HepG2 (cell line): ENCODE measurements around the gene SLC25A33. TPM values are rescaled to one million over a fixed set of nuclear protein-coding genes. Genes with fewer than 3 reads are reported as not detected.

Experiments
- AKAP8 ChIP-seq: sonication (generic); formaldehyde crosslinking; IDR thresholded peaks from 2 replicates; pipeline ENCODE4 v1.5.1; 2020; ENCODE audit warnings: mild to moderate bottlenecking, missing genetic modification reagents
- ARNTL ChIP-seq: sonication (generic); formaldehyde crosslinking; IDR thresholded peaks from 2 replicates; pipeline ENCODE4 v1.4.0; 2020; ENCODE audit warnings: mild to moderate bottlenecking, missing genetic modification reagents
- CEBPG ChIP-seq: IDR thresholded peaks from 2 replicates; pipeline ENCODE4 v1.6.1; 2016
- CENPT ChIP-seq: sonication (generic); formaldehyde crosslinking; IDR thresholded peaks from 2 replicates; pipeline ENCODE4 v1.8.0; 2022; ENCODE audit warnings: low read depth, mild to moderate bottlenecking, moderate library complexity, missing genetic modification reagents
- DNMT3B ChIP-seq: conservative IDR thresholded peaks from 2 replicates; pipeline ENCODE4 v1.6.1; 2016; ENCODE audit warnings: missing biosample characterization, control low read depth
- ERF ChIP-seq: IDR thresholded peaks from 2 replicates; pipeline ENCODE4 v1.6.1; 2018; ENCODE audit warnings: missing biosample characterization, missing genetic modification reagents
- GATA4 ChIP-seq: sonication (generic); IDR thresholded peaks from 2 replicates; pipeline ENCODE4 v1.6.1; 2016; ENCODE audit warnings: antibody characterized with exemption, low read depth, borderline replicate concordance
- SRF ChIP-seq: IDR thresholded peaks from 2 replicates; pipeline ENCODE4 v1.6.1; 2011; ENCODE audit warnings: mild to moderate bottlenecking, low read depth, low read length, moderate library complexity
- TARDBP ChIP-seq: sonication (generic); formaldehyde crosslinking; IDR thresholded peaks from 2 replicates; pipeline ENCODE4 v1.8.0; 2022; ENCODE audit warnings: mild to moderate bottlenecking, missing genetic modification reagents
- YEATS2 ChIP-seq: sonication (generic); formaldehyde crosslinking; IDR thresholded peaks from 2 replicates; pipeline ENCODE4 v1.4.0; 2020; ENCODE audit warnings: missing genetic modification reagents, borderline replicate concordance
- ZBTB37 ChIP-seq: sonication (generic); formaldehyde crosslinking; IDR thresholded peaks from 2 replicates; pipeline ENCODE4 v1.4.0; 2020; ENCODE audit warnings: mild to moderate bottlenecking, missing genetic modification reagents
- ZFP36L2 ChIP-seq: sonication (generic); formaldehyde crosslinking; IDR thresholded peaks from 2 replicates; pipeline ENCODE4 v1.4.0; 2020; ENCODE audit warnings: missing genetic modification reagents
- ZNF30 ChIP-seq: sonication (generic); formaldehyde crosslinking; IDR thresholded peaks from 2 replicates; pipeline ENCODE4 v1.5.0; 2020; ENCODE audit warnings: mild to moderate bottlenecking, missing genetic modification reagents
- ZNF607 ChIP-seq: sonication (generic); formaldehyde crosslinking; IDR thresholded peaks from 2 replicates; pipeline ENCODE4 v1.5.1; 2020; ENCODE audit warnings: missing genetic modification reagents, mild to moderate bottlenecking, borderline replicate concordance
- ZNF749 ChIP-seq: sonication (generic); formaldehyde crosslinking; IDR thresholded peaks from 2 replicates; pipeline ENCODE4 v1.8.0; 2022; ENCODE audit warnings: mild to moderate bottlenecking, missing genetic modification reagents, moderate library complexity, borderline replicate concordance
- ZUFSP ChIP-seq: sonication (generic); formaldehyde crosslinking; IDR thresholded peaks from 2 replicates; pipeline ENCODE4 v1.9.0; 2021; ENCODE audit warnings: missing genetic modification reagents, mild to moderate bottlenecking, borderline replicate concordance
- polyA plus RNA-seq, 8 experiments: library from polyadenylated mRNA; depleted of rRNA in 3 of 8; stranded (reverse) in 7 of 8; unstranded in 1 of 8; fragments of >200 nt; fragmentation: Illumina TruSeq in 4 of 8; extraction: Trizol in 4 of 8; gene quantifications; 2 replicates each; pipeline versions ENCODE4 v1.2.1 to v1.2.3, GENCODE V29; 2011 to 2016; ENCODE audit warnings: low read depth in 4 of 8, missing spikeins in 1 of 8, mixed read lengths in 1 of 8; ENCODE audit not compliant: insufficient read depth in 1 of 8
- total RNA-seq, 5 experiments: library from RNA; depleted of rRNA; stranded (reverse); fragments of >200 nt; fragmentation: Illumina TruSeq; extraction: Trizol; gene quantifications; 2 replicates each; pipeline ENCODE4 v1.2.3, GENCODE V29; 2016; ENCODE audit warnings: low read depth in 1 of 5
- TF ChIP-seq, protein P1 (sequence below), 2 experiments: fragments of 450-650 bp in 1 of 2; sonication (generic) in 1 of 2; formaldehyde crosslinking; IDR thresholded peaks; 2 replicates each; pipeline versions ENCODE4 v1.5.0 to v1.8.0; 2020 to 2022; ENCODE audit warnings: mild to moderate bottlenecking in 1 of 2, missing genetic modification reagents in 1 of 2
- TF ChIP-seq, protein P2 (sequence below): sonication (generic); formaldehyde crosslinking; IDR thresholded peaks from 2 replicates; pipeline ENCODE4 v1.5.0; 2020; ENCODE audit warnings: mild to moderate bottlenecking, missing genetic modification reagents, borderline replicate concordance
- TF ChIP-seq, protein P3 (sequence below): sonication (generic); formaldehyde crosslinking; conservative IDR thresholded peaks from 2 replicates; pipeline ENCODE4 v1.4.0; 2020; ENCODE audit warnings: mild to moderate bottlenecking, missing genetic modification reagents, moderate library complexity

The SLC25A33 gene
- total and polyA plus RNA-seq, 2 of the 13 experiments (the other 11 are each of a cell fraction or from before 2014, with no cell fraction given): 15.4 to 50.3 TPM

GRCh38 chr1:9557624-9558023, 18.4 kb downstream of the SLC25A33 start (continued):
- no peak for TF ChIP-seq ZUFSP (CRISPR knock-in tag)
- TF ChIP-seq ZBTB37 (CRISPR knock-in tag): no peak
- TF ChIP-seq DNMT3B (CRISPR knock-in tag): no peak
- no peak for TF ChIP-seq YEATS2
- no peak for TF ChIP-seq ZFP36L2
- no peak for TF ChIP-seq GATA4
- TF ChIP-seq AKAP8 (CRISPR knock-in tag): no peak
- TF ChIP-seq ERF (CRISPR knock-in tag): peak; percentile 31; the same call in 1 of the 2 replicates
- TF ChIP-seq, protein P1, sequence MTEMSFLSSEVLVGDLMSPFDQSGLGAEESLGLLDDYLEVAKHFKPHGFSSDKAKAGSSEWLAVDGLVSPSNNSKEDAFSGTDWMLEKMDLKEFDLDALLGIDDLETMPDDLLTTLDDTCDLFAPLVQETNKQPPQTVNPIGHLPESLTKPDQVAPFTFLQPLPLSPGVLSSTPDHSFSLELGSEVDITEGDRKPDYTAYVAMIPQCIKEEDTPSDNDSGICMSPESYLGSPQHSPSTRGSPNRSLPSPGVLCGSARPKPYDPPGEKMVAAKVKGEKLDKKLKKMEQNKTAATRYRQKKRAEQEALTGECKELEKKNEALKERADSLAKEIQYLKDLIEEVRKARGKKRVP (CRISPR knock-in tag; IDR thresholded peaks at IDR 0.05): peak in 1 of 2 experiments; percentile 54; a peak in 1 of 4 replicates
- TF ChIP-seq, protein P2, sequence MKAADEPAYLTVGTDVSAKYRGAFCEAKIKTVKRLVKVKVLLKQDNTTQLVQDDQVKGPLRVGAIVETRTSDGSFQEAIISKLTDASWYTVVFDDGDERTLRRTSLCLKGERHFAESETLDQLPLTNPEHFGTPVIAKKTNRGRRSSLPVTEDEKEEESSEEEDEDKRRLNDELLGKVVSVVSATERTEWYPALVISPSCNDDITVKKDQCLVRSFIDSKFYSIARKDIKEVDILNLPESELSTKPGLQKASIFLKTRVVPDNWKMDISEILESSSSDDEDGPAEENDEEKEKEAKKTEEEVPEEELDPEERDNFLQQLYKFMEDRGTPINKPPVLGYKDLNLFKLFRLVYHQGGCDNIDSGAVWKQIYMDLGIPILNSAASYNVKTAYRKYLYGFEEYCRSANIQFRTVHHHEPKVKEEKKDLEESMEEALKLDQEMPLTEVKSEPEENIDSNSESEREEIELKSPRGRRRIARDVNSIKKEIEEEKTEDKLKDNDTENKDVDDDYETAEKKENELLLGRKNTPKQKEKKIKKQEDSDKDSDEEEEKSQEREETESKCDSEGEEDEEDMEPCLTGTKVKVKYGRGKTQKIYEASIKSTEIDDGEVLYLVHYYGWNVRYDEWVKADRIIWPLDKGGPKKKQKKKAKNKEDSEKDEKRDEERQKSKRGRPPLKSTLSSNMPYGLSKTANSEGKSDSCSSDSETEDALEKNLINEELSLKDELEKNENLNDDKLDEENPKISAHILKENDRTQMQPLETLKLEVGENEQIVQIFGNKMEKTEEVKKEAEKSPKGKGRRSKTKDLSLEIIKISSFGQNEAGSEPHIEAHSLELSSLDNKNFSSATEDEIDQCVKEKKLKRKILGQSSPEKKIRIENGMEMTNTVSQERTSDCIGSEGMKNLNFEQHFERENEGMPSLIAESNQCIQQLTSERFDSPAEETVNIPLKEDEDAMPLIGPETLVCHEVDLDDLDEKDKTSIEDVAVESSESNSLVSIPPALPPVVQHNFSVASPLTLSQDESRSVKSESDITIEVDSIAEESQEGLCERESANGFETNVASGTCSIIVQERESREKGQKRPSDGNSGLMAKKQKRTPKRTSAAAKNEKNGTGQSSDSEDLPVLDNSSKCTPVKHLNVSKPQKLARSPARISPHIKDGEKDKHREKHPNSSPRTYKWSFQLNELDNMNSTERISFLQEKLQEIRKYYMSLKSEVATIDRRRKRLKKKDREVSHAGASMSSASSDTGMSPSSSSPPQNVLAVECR (CRISPR knock-in tag): peak; percentile 17; the same call in 1 of the 2 replicates
- no peak for TF ChIP-seq SRF
- TF ChIP-seq ZNF749: no peak
- TF ChIP-seq CENPT (CRISPR knock-in tag): no peak
- TF ChIP-seq TARDBP: no peak
- TF ChIP-seq ZNF30: no peak
- peak; percentile 76 for TF ChIP-seq CEBPG (CRISPR knock-in tag)
- TF ChIP-seq, protein P3, sequence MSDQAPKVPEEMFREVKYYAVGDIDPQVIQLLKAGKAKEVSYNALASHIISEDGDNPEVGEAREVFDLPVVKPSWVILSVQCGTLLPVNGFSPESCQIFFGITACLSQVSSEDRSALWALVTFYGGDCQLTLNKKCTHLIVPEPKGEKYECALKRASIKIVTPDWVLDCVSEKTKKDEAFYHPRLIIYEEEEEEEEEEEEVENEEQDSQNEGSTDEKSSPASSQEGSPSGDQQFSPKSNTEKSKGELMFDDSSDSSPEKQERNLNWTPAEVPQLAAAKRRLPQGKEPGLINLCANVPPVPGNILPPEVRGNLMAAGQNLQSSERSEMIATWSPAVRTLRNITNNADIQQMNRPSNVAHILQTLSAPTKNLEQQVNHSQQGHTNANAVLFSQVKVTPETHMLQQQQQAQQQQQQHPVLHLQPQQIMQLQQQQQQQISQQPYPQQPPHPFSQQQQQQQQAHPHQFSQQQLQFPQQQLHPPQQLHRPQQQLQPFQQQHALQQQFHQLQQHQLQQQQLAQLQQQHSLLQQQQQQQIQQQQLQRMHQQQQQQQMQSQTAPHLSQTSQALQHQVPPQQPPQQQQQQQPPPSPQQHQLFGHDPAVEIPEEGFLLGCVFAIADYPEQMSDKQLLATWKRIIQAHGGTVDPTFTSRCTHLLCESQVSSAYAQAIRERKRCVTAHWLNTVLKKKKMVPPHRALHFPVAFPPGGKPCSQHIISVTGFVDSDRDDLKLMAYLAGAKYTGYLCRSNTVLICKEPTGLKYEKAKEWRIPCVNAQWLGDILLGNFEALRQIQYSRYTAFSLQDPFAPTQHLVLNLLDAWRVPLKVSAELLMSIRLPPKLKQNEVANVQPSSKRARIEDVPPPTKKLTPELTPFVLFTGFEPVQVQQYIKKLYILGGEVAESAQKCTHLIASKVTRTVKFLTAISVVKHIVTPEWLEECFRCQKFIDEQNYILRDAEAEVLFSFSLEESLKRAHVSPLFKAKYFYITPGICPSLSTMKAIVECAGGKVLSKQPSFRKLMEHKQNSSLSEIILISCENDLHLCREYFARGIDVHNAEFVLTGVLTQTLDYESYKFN (CRISPR knock-in tag): peak; percentile 61
- 0 out of 2 replicates have a peak, but pooled peaks have one; percentile 36 for TF ChIP-seq ARNTL (CRISPR knock-in tag)
- no peak for TF ChIP-seq ZNF607
